ENCODE measurements around the gene ZNF552.

GRCh38 chr19:57815247-57816075, 748 bp upstream of the ZNF552 start:
- TF ChIP-seq CTCF (IDR thresholded peaks at IDR 0.05) (no peak), POLR2AphosphoS5 (IDR thresholded peaks at IDR 0.05; ENCODE audit: low read depth, low read length) (no peak), TCF12 (IDR thresholded peaks at IDR 0.05) (no peak), ZBTB33 (IDR thresholded peaks at IDR 0.05; ENCODE audit: borderline replicate concordance, low read depth) (no peak), EP300 (IDR thresholded peaks at IDR 0.05; ENCODE audit: borderline replicate concordance in 1 of 2, low read depth in 1 of 2, low read length in 1 of 2) (no peak), REST (IDR thresholded peaks at IDR 0.05; ENCODE audit: low read depth, low read length) (no peak), RCOR1 (IDR thresholded peaks at IDR 0.05; ENCODE audit: low read length) (no peak), MEF2A (IDR thresholded peaks at IDR 0.05; ENCODE audit: borderline replicate concordance, low read depth) (no peak), TEAD4 (IDR thresholded peaks at IDR 0.05; ENCODE audit: borderline replicate concordance, insufficient read depth) (no peak), TAF1 (IDR thresholded peaks at IDR 0.05; ENCODE audit: borderline replicate concordance, low read depth, low read length) (no peak), GATA2 (CRISPR knock-in tag; IDR thresholded peaks at IDR 0.05) (no peak), RFX5 (IDR thresholded peaks at IDR 0.05; ENCODE audit: low read length) (no peak), EZH2phosphoT487 (IDR thresholded peaks at IDR 0.05; ENCODE audit: borderline replicate concordance, low read depth) (no peak), SIN3A (IDR thresholded peaks at IDR 0.05; ENCODE audit: borderline replicate concordance, low read depth, low read length) (no peak)
